D721Med (cell line): ENCODE data around the gene DOHH.

Experiments
- DNase-seq: peaks from one replicate; pipeline ENCODE4 v3.0.0; 2011; ENCODE audit warnings: low spot score; ENCODE audit not compliant: insufficient read length
- FAIRE-seq: peaks from 2 replicates; lab custom pipeline; 2011; peaks lifted over from hg19 to GRCh38; lab: Jason Lieb, UNC
- TF ChIP-seq, protein P1 (sequence below): IDR thresholded peaks from 2 replicates; pipeline ENCODE4 v1.5.1; 2012; ENCODE audit warnings: mild to moderate bottlenecking, control low read depth; ENCODE audit not compliant: insufficient read depth; ENCODE audit errors: missing control alignments

DOHH gene

DNA sequence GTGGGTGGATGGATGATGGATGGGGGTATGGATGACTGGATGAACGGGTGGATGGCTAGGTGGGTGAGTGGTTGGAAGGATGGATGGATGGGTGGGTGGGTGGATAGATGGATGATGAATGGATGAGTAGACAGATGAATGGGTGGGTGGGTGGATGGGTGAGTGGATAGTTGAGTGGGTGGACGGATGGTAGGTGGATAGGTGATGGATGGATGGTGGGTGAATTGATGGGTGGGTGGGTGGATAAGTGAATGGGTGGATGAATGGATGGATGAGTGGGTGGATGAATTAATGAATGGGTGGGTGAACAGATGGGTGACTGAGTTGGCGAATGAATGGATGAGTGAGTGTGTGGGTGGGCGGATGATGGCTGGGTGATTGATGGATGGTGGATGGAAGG is 25.0 kb downstream of the DOHH start:
- TF ChIP-seq, protein P1, sequence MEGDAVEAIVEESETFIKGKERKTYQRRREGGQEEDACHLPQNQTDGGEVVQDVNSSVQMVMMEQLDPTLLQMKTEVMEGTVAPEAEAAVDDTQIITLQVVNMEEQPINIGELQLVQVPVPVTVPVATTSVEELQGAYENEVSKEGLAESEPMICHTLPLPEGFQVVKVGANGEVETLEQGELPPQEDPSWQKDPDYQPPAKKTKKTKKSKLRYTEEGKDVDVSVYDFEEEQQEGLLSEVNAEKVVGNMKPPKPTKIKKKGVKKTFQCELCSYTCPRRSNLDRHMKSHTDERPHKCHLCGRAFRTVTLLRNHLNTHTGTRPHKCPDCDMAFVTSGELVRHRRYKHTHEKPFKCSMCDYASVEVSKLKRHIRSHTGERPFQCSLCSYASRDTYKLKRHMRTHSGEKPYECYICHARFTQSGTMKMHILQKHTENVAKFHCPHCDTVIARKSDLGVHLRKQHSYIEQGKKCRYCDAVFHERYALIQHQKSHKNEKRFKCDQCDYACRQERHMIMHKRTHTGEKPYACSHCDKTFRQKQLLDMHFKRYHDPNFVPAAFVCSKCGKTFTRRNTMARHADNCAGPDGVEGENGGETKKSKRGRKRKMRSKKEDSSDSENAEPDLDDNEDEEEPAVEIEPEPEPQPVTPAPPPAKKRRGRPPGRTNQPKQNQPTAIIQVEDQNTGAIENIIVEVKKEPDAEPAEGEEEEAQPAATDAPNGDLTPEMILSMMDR, result no peak
- DNase-seq (no peak), FAIRE-seq (no peak)

GRCh38 chr19:3474614-3475013 is 25.9 kb downstream of the DOHH start:
- no peak for FAIRE-seq

GRCh38 chr19:3474010-3474409 is 26.5 kb downstream of the DOHH start:
- TF ChIP-seq, protein P1, result no peak
- FAIRE-seq (no peak), DNase-seq (no peak)

More at GRCh38 chr19:3474614-3475013, 25.9 kb downstream of the DOHH start:
- DNase-seq, result no peak
- TF ChIP-seq, protein P1, result no peak

DNA sequence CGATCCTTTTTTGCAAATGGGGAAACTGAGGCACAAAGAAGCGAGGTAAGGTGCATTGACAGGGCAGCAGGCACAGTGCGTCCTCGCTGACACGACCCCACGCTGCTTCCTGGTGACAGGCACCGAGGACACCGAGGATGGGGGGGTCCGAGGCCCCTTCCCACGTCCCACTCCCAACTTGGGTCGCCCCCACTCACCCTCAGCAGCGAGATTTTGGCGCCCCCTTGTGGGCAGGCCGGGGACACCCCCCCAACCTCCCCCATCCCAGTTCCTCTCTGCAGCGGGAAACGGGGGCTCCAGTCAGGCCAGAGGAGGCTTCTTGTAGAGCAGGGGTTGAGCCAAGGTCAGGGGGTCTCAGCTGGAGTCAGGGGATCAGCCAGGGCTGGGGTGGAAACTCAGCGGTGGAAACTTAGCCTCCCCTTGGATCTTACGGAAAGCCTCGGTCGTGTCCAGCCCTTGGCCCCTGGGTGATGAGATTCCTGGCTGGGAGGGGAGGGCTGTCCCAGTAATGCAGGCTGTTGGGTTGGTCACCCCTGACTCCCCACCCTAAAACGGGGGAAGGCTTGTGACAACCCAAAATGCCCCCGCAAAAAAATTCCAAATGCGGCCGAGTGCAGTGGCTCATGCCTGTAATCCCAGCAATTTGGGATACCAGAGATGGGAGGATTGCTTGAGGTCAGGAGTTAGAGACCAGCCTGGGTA is 28.4 kb downstream of the DOHH start:
- DNase-seq (no peak), FAIRE-seq (no peak)
- TF ChIP-seq, protein P1, result peak; percentile 61

DNA sequence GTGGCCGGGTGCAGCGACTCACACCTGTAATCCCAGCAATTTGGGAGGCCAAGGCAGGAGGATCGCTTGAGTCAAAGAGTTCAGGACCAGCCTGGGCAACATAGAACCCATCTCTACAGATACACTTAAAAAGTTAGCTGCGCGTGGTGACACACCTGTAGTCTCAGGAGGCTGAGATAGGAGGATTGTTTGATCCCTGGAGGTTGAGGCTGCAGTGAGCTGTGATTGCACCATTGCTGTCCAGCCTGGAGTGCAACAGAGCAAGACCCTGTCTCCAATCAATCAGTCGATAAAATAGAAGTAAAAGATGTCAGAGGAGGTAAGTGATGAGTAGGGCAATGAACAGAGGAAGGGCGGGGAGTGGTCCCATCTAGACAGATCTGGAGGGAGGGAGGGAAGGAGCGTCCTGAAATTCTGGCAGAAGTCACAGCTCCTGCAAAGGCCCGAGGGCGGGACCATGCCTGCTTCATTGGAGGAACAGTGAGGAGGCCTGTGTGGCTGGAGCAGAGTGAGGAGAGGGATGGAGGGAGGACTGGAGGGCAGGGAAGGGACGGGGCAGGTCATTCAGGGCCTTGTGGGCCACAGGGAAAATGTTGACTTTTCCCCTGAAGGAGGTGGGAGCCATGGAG is 29.9 kb downstream of the DOHH start:
- TF ChIP-seq, protein P1, result no peak
- FAIRE-seq, result no peak

GRCh38 chr19:3469638-3470499 is 30.6 kb downstream of the DOHH start:
- FAIRE-seq (no peak), DNase-seq (no peak)
- TF ChIP-seq, protein P1, result no peak

More for the DNA sequence above, 29.9 kb downstream of the DOHH start:
- DNase-seq, result no peak
